Smooth muscle cell (in vitro differentiated cells): ENCODE results near the gene NETO2. TPM values are rescaled to one million over a fixed set of nuclear protein-coding genes. Genes with fewer than 3 reads are reported as not detected.

Experiments
- DNase-seq: peaks from one replicate; lab custom pipeline; 2025; ENCODE audit not compliant: unreplicated experiment; lab: John Stamatoyannopoulos, UW
- H2AFZ ChIP-seq: fragments of 200-600 bp; sonication (generic); 2 replicates; pipeline ENCODE4 v1.6.0; 2016; ENCODE audit warnings: antibody characterized with exemption, low read depth, mild to moderate bottlenecking
- H3F3A ChIP-seq: fragments of 200-600 bp; sonication (generic); 2 replicates; pipeline ENCODE4 v1.6.0; 2017; ENCODE audit warnings: antibody characterized with exemption, low read depth
- H3K27ac ChIP-seq: fragments of 200-600 bp; sonication (generic); 2 replicates; pipeline ENCODE4 v1.5.1; 2016; ENCODE audit warnings: low read depth, mild to moderate bottlenecking
- H3K27me3 ChIP-seq: fragments of 200-600 bp; sonication (generic); 2 replicates; pipeline ENCODE4 v1.6.1; 2016; ENCODE audit warnings: low read depth, mild to moderate bottlenecking
- H3K36me3 ChIP-seq: fragments of 200-600 bp; sonication (generic); 2 replicates; pipeline ENCODE4 v1.5.1; 2016; ENCODE audit warnings: low read depth
- H3K4me1 ChIP-seq: fragments of 200-600 bp; sonication (generic); 2 replicates; pipeline ENCODE4 v1.5.1; 2016; ENCODE audit warnings: low read depth
- H3K4me2 ChIP-seq: fragments of 200-600 bp; sonication (generic); 2 replicates; pipeline ENCODE4 v1.6.0; 2016; ENCODE audit warnings: mild to moderate bottlenecking
- H3K4me3 ChIP-seq: fragments of 200-600 bp; sonication (generic); 2 replicates; pipeline ENCODE4 v1.5.1; 2016; ENCODE audit warnings: mild to moderate bottlenecking
- H3K79me2 ChIP-seq: fragments of 200-600 bp; sonication (generic); 2 replicates; pipeline ENCODE4 v1.6.0; 2016; ENCODE audit warnings: low read depth, mild to moderate bottlenecking
- H3K9ac ChIP-seq: fragments of 200-600 bp; sonication (generic); 2 replicates; pipeline ENCODE4 v1.6.0; 2016; ENCODE audit warnings: low read depth
- H3K9me3 ChIP-seq: fragments of 200-600 bp; sonication (generic); replicated peaks from 2 replicates; pipeline ENCODE4 v1.5.1; 2016; ENCODE audit warnings: low read depth
- H4K20me1 ChIP-seq: fragments of 200-600 bp; sonication (generic); 2 replicates; pipeline ENCODE4 v1.6.0; 2016; ENCODE audit warnings: low read depth
- CTCF ChIP-seq: fragments of 200-600 bp; sonication (generic); IDR thresholded peaks from 2 replicates; pipeline ENCODE4 v1.5.1; 2017; ENCODE audit warnings: borderline replicate concordance, mild to moderate bottlenecking, antibody characterized with exemption; ENCODE audit not compliant: insufficient read depth, poor library complexity, severe bottlenecking
- WGBS: methylation state at CpG from one replicate; pipeline ENCODE4 v1.1.7; 2016; ENCODE audit warnings: low lambda C conversion rate; 5-methylcytosine and 5-hydroxymethylcytosine counted together
- polyA plus RNA-seq: library from polyadenylated mRNA; unstranded; fragments of >200 nt; fragmentation: Nextera tagmentation; extraction: Ambion mirVana; gene quantifications from 2 replicates; pipeline ENCODE4 v1.2.1, GENCODE V29; 2016
- total RNA-seq: library from RNA; depleted of rRNA; stranded (reverse); fragments of >200 nt; gene quantifications from 2 replicates; pipeline ENCODE4 v1.2.3, GENCODE V29; 2014

The NETO2 gene
- total and polyA plus RNA-seq, 2 experiments from 2014 or later: 12.7 to 23.5 TPM

- no peaks in the 10 kb centered on the region for H3K36me3 ChIP-seq
- H3K9ac ChIP-seq: no peak overlapping the region
- no peak overlapping the region for H3K4me3 ChIP-seq
- WGBS: 95% methylated on average over 1 of the region's 1 CpG
- H3K79me2 ChIP-seq: no peaks in the 10 kb centered on the region
- no peak for DNase-seq
- peaks cover 4% of the 10 kb centered on the region for H3K4me1 ChIP-seq
- TF ChIP-seq CTCF: no peak
- no peaks in the 10 kb centered on the region for H4K20me1 ChIP-seq
- H3K9me3 ChIP-seq: no peaks in the 10 kb centered on the region
- no peak overlapping the region for H3K27ac ChIP-seq
- H2AFZ ChIP-seq: no peak overlapping the region
- H3K27me3 ChIP-seq: no peaks in the 10 kb centered on the region
- H3K4me2 ChIP-seq: no peak overlapping the region
- no peaks in the 10 kb centered on the region for H3F3A ChIP-seq
Measured at GRCh38 chr16:47069313-47069712, 74.4 kb downstream of the NETO2 start.

- Histone ChIP-seq H3K9me3 (no peaks in the 10 kb centered on the region), H4K20me1 (no peaks in the 10 kb centered on the region), H2AFZ (no peak overlapping the region), H3K4me3 (no peak overlapping the region), H3K79me2 (no peaks in the 10 kb centered on the region), H3K36me3 (no peaks in the 10 kb centered on the region), H3K9ac (no peak overlapping the region), H3K27me3 (no peaks in the 10 kb centered on the region), H3F3A (no peaks in the 10 kb centered on the region), H3K4me1 (peaks cover 4% of the 10 kb centered on the region), H3K4me2 (no peak overlapping the region), H3K27ac (no peak overlapping the region)
- no peak for TF ChIP-seq CTCF
- DNase-seq: no peak
- 96% methylated on average over 5 of the region's 5 CpGs for WGBS
Measured at GRCh38 chr16:47067203-47067602, 76.5 kb downstream of the NETO2 start.

- no peaks in the 10 kb centered on the region for H3K36me3 ChIP-seq
- H3K79me2 ChIP-seq: no peaks in the 10 kb centered on the region
- peaks cover 4% of the 10 kb centered on the region for H3K4me1 ChIP-seq
- H3K27ac ChIP-seq: no peak overlapping the region
- no peaks in the 10 kb centered on the region for H3K27me3 ChIP-seq
- H3K4me3 ChIP-seq: no peak overlapping the region
- WGBS: 73% methylated on average over 13 of the region's 13 CpGs
- H2AFZ ChIP-seq: no peak overlapping the region
- no peak for DNase-seq
- no peaks in the 10 kb centered on the region for H3F3A ChIP-seq
- no peaks in the 10 kb centered on the region for H4K20me1 ChIP-seq
- H3K9me3 ChIP-seq: no peaks in the 10 kb centered on the region
- H3K9ac ChIP-seq: no peak overlapping the region
- no peak for TF ChIP-seq CTCF
- H3K4me2 ChIP-seq: no peak overlapping the region
Measured at GRCh38 chr16:47065766-47066688, 77.7 kb downstream of the NETO2 start.
